ENCODE results near the gene PTGES3L. TPM values are rescaled to one million over a fixed set of nuclear protein-coding genes. Genes with fewer than 3 reads are reported as not detected.
A peak's percentile ranks its signal among the peaks of the same experiment; 100 is the strongest.

PTGES3L gene
- total and polyA plus RNA-seq, 2 of the 13 experiments (the other 11 are each of a cell fraction or from before 2014, with no cell fraction given): 1.2 to 2.9 TPM

DNA sequence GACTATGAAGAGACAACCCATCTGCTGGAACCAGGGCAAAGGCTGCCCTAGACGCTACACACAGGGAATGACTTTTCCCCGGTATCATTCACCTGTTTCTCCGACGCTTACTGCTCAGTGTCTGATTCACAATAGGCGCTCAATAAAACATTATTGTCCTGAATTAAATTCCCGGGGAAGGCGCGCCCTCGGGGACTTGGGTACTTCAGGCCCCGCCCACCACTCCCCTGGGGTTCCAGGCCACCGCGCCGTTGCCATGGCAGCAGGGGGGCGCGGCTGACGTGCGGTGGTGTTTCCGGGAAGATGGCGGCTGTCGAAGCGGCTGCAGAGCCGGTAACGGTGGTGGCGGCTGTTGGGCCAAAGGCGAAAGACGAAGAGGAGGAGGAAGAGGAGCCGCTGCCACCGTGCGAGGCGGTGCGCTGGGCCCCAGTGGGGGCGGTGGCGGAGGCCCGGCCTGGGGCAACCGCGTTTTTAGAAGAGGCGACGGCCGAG lies 440 bp upstream of the PTGES3L start, which contains the start of gene RUNDC1 (continued):
- no peak for TF ChIP-seq ZNF546 (CRISPR knock-in tag; conservative IDR thresholded peaks at IDR 0.05)
- TF ChIP-seq, protein P1, sequence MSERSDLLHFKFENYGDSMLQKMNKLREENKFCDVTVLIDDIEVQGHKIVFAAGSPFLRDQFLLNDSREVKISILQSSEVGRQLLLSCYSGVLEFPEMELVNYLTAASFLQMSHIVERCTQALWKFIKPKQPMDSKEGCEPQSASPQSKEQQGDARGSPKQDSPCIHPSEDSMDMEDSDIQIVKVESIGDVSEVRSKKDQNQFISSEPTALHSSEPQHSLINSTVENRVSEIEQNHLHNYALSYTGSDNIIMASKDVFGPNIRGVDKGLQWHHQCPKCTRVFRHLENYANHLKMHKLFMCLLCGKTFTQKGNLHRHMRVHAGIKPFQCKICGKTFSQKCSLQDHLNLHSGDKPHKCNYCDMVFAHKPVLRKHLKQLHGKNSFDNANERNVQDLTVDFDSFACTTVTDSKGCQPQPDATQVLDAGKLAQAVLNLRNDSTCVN (CRISPR knock-in tag; IDR thresholded peaks at IDR 0.05; ENCODE audit: borderline replicate concordance): no peak; the same call in none of the 2 replicates
- no peak for TF ChIP-seq ZNF562 (CRISPR knock-in tag; IDR thresholded peaks at IDR 0.05; ENCODE audit: borderline replicate concordance)
- TF ChIP-seq ZNF773 (CRISPR knock-in tag; IDR thresholded peaks at IDR 0.05; ENCODE audit: borderline replicate concordance): no peak
- no peak for TF ChIP-seq ARNT2 (CRISPR knock-in tag; IDR thresholded peaks at IDR 0.05; ENCODE audit: low read depth)
- no peak for TF ChIP-seq DDIT3 (CRISPR knock-in tag; IDR thresholded peaks at IDR 0.05)
- TF ChIP-seq ZBTB20 (CRISPR knock-in tag; IDR thresholded peaks at IDR 0.05; ENCODE audit: borderline replicate concordance, low read depth): no peak
- TF ChIP-seq ZNF121 (CRISPR knock-in tag; IDR thresholded peaks at IDR 0.05): no peak
- 0 out of 2 replicates have a peak, but pooled peaks have one; percentile 12 for TF ChIP-seq CEBPG (CRISPR knock-in tag; IDR thresholded peaks at IDR 0.05)
- no peak for TF ChIP-seq PITX1 (CRISPR knock-in tag; IDR thresholded peaks at IDR 0.05)
- TF ChIP-seq ZFY (CRISPR knock-in tag; IDR thresholded peaks at IDR 0.05): no peak
- TF ChIP-seq RFX3 (CRISPR knock-in tag; IDR thresholded peaks at IDR 0.05): peak; percentile 99
- no peak for TF ChIP-seq ZNF18 (CRISPR knock-in tag; IDR thresholded peaks at IDR 0.05; ENCODE audit: insufficient replicate concordance)
- TF ChIP-seq, protein P2, sequence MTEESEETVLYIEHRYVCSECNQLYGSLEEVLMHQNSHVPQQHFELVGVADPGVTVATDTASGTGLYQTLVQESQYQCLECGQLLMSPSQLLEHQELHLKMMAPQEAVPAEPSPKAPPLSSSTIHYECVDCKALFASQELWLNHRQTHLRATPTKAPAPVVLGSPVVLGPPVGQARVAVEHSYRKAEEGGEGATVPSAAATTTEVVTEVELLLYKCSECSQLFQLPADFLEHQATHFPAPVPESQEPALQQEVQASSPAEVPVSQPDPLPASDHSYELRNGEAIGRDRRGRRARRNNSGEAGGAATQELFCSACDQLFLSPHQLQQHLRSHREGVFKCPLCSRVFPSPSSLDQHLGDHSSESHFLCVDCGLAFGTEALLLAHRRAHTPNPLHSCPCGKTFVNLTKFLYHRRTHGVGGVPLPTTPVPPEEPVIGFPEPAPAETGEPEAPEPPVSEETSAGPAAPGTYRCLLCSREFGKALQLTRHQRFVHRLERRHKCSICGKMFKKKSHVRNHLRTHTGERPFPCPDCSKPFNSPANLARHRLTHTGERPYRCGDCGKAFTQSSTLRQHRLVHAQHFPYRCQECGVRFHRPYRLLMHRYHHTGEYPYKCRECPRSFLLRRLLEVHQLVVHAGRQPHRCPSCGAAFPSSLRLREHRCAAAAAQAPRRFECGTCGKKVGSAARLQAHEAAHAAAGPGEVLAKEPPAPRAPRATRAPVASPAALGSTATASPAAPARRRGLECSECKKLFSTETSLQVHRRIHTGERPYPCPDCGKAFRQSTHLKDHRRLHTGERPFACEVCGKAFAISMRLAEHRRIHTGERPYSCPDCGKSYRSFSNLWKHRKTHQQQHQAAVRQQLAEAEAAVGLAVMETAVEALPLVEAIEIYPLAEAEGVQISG (CRISPR knock-in tag; IDR thresholded peaks at IDR 0.05): peak; percentile 38
- no peak for TF ChIP-seq SMC3 (IDR thresholded peaks at IDR 0.05; ENCODE audit: low read length)
- no peak for TF ChIP-seq ZNF674 (CRISPR knock-in tag; IDR thresholded peaks at IDR 0.05; ENCODE audit: low read depth)
- TF ChIP-seq ZNF432 (CRISPR knock-in tag; IDR thresholded peaks at IDR 0.05; ENCODE audit: borderline replicate concordance): no peak
- TF ChIP-seq, protein P3, sequence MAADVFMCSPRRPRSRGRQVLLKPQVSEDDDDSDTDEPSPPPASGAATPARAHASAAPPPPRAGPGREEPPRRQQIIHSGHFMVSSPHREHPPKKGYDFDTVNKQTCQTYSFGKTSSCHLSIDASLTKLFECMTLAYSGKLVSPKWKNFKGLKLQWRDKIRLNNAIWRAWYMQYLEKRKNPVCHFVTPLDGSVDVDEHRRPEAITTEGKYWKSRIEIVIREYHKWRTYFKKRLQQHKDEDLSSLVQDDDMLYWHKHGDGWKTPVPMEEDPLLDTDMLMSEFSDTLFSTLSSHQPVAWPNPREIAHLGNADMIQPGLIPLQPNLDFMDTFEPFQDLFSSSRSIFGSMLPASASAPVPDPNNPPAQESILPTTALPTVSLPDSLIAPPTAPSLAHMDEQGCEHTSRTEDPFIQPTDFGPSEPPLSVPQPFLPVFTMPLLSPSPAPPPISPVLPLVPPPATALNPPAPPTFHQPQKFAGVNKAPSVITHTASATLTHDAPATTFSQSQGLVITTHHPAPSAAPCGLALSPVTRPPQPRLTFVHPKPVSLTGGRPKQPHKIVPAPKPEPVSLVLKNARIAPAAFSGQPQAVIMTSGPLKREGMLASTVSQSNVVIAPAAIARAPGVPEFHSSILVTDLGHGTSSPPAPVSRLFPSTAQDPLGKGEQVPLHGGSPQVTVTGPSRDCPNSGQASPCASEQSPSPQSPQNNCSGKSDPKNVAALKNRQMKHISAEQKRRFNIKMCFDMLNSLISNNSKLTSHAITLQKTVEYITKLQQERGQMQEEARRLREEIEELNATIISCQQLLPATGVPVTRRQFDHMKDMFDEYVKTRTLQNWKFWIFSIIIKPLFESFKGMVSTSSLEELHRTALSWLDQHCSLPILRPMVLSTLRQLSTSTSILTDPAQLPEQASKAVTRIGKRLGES (CRISPR knock-in tag; IDR thresholded peaks at IDR 0.05; ENCODE audit: borderline replicate concordance): no peak
- no peak for TF ChIP-seq ZNF549 (CRISPR knock-in tag; IDR thresholded peaks at IDR 0.05)
- TF ChIP-seq ZNF225 (CRISPR knock-in tag; IDR thresholded peaks at IDR 0.05): no peak; the same call in 1 of the 2 replicates

All from HepG2 (cell line).